Measurements from ENCODE around the gene REPS2.

REPS2 gene

GRCh38 chrX:16918979-16919378, 27.5 kb upstream of the REPS2 start:
- TF ChIP-seq CTCF (conservative IDR thresholded peaks at IDR 0.05), result no peak
- no peak overlapping the region for H3K27ac ChIP-seq

- TF ChIP-seq CTCF (conservative IDR thresholded peaks at IDR 0.05), result no peak
- no peak overlapping the region for H3K27ac ChIP-seq
These were observed 26.4 kb upstream of the REPS2 start for GRCh38 chrX:16920075-16920474.

GRCh38 chrX:16923157-16923556, 23.3 kb upstream of the REPS2 start:
- TF ChIP-seq CTCF (conservative IDR thresholded peaks at IDR 0.05), result no peak
- H3K27ac ChIP-seq, result no peak overlapping the region

- H3K27ac ChIP-seq, result no peak overlapping the region
- TF ChIP-seq CTCF (conservative IDR thresholded peaks at IDR 0.05), result no peak
These were observed 21.6 kb upstream of the REPS2 start for GRCh38 chrX:16924631-16925480.

- H3K27ac ChIP-seq, result no peak overlapping the region
- no peak for TF ChIP-seq CTCF (conservative IDR thresholded peaks at IDR 0.05)
These were observed 16.1 kb upstream of the REPS2 start for GRCh38 chrX:16930392-16930791.

- no peak overlapping the region for H3K27ac ChIP-seq
- no peak for TF ChIP-seq CTCF (conservative IDR thresholded peaks at IDR 0.05)
These were observed 15.1 kb upstream of the REPS2 start for GRCh38 chrX:16931371-16931770.

- no peak for TF ChIP-seq CTCF (conservative IDR thresholded peaks at IDR 0.05)
- no peak overlapping the region for H3K27ac ChIP-seq
These were observed 14.4 kb upstream of the REPS2 start for GRCh38 chrX:16931855-16932575.

Measured in VCaP (cell line).